Osteoblast (primary cell): Measurements from ENCODE around the gene VWA1. TPM values are rescaled to one million over a fixed set of nuclear protein-coding genes. Genes with fewer than 3 reads are reported as not detected.
A peak's percentile ranks its signal among the peaks of the same experiment; 100 is the strongest.

Source experiments
- DNase-seq: peaks from one replicate; pipeline ENCODE4 v3.0.0; 2011; ENCODE audit warnings: low spot score, mixed read lengths; ENCODE audit not compliant: insufficient read length; ENCODE audit errors: missing footprints
- H2AFZ ChIP-seq: 2 replicates; pipeline ENCODE4 v1.6.0; 2011; ENCODE audit warnings: mild to moderate bottlenecking, low read length
- H3K27ac ChIP-seq: 2 replicates; pipeline ENCODE4 v1.5.1; 2011; ENCODE audit warnings: mild to moderate bottlenecking, low read depth, low read length, moderate library complexity
- H3K27me3 ChIP-seq: 2 replicates; pipeline ENCODE4 v1.6.0; 2012; ENCODE audit warnings: mild to moderate bottlenecking, control low read depth, inconsistent platforms, low read length, moderate library complexity; ENCODE audit not compliant: insufficient read depth
- H3K36me3 ChIP-seq: 2 replicates; pipeline ENCODE4 v1.5.1; 2011; ENCODE audit warnings: mild to moderate bottlenecking, low read length, control low read depth, moderate library complexity; ENCODE audit not compliant: insufficient read depth
- H3K4me1 ChIP-seq: 2 replicates; pipeline ENCODE4 v1.5.1; 2011; ENCODE audit warnings: mild to moderate bottlenecking, low read length, control low read depth, moderate library complexity; ENCODE audit not compliant: insufficient read depth
- H3K4me2 ChIP-seq: 2 replicates; pipeline ENCODE4 v1.6.0; 2011; ENCODE audit warnings: mild to moderate bottlenecking, low read length; ENCODE audit not compliant: insufficient read depth
- H3K4me3 ChIP-seq: fragments of 200-600 bp; sonication (generic); 3 replicates; pipeline ENCODE4 v1.5.1; 2012; ENCODE audit warnings: mild to moderate bottlenecking, low read length, inconsistent platforms; ENCODE audit not compliant: insufficient read depth
- H3K79me2 ChIP-seq: 2 replicates; pipeline ENCODE4 v1.6.0; 2012; ENCODE audit warnings: mild to moderate bottlenecking, low read length, control low read depth, inconsistent platforms; ENCODE audit not compliant: insufficient read depth
- H3K9me3 ChIP-seq: 2 replicates; pipeline ENCODE4 v1.5.1; 2011; ENCODE audit warnings: low read depth, low read length, control low read depth
- H4K20me1 ChIP-seq: 2 replicates; pipeline ENCODE4 v1.6.0; 2012; ENCODE audit warnings: mild to moderate bottlenecking, low read length, control low read depth; ENCODE audit not compliant: insufficient read depth
- total RNA-seq: library from RNA; depleted of rRNA; stranded (reverse); fragments of >200 nt; gene quantifications from 2 replicates; pipeline ENCODE4 v1.2.3, GENCODE V29; 2012
- TF ChIP-seq, protein P1 (sequence below): IDR thresholded peaks from 2 replicates; pipeline ENCODE4 v1.5.1; 2011; ENCODE audit warnings: mild to moderate bottlenecking, low read depth, low read length, moderate library complexity; ENCODE audit errors: extremely low read depth

Gene VWA1
- total RNA-seq, 1 donor, result 4.3 TPM

DNA sequence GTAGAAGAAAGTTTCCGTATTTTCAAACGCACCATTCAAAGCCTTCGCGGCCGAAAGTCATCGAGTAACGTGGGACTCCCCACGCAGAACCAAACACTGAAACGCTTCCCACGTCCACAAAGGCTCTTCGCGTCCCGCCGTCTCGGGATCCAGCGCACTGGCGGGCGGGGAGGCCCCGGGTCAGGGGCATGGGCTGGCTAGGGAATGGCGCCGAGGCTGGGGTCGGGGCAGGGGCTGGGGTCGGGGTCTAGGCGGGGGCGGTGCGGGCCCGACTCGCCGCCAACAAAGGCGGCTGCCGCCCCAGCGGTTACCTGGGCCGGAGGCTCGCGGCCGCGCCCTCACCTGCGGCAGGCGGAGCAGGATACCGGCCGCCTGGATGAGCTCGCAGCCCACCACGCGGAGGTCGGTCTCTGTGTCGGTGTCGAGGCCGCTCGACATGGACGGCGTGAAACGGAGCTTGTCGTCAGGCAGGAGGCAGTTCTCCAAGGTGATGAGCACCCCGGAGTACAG, 36.8 kb upstream of the VWA1 start:
- peaks cover 59% of the 10 kb centered on the region for H3K36me3 ChIP-seq

DNA sequence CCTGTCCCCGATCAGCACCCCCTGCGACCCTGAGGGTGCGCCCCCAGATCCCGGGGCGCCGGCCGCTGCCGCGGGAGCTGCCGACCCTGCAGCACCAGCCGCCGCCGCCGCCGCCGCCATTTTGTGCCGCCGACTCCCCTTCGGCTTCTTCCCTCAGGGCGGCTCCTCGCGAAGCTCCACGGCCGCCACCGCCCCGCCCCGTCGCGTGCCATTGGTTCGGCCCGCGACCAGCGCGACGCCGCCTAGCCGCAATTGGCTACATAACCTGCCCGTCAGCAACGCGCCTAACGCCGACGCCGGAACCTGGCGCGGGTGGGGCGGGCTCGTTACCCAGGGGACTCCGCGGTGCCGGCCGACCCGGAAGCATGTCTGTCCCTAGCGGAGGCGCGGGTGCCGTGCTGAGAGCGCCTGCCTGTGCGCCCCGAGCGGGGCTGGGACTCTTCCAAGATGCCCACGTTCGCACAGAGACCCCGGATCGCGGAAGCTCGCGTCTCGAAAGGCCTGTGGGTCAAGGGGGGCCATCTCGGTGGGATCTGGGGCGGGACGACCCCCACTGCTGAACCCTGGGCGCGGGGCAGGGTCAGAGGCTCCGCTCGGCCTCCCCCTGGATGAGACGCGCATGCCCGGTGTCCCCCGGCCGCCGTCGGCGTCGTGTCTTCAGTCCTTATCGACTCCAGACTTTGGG, 36.2 kb upstream of the VWA1 start, which contains the start of gene CCNL2:
TSS of gene CCNL2 (minus strand) at position 149 of the 685 bp plus-strand sequence. CDS start at position 120, 29 bp downstream.
- Histone ChIP-seq H3K27me3 (no peaks in the 10 kb centered on the region), H3K36me3 (peaks cover 57% of the 10 kb centered on the region), H3K9me3 (no peaks in the 10 kb centered on the region), H3K27ac (peak within 1 kb of the TSS; percentile 89), H3K4me2 (peak within 1 kb of the TSS; percentile 100), H3K79me2 (peaks cover 78% of the 10 kb centered on the region), H2AFZ (peak within 1 kb of the TSS; percentile 88), H3K4me3 (peak within 1 kb of the TSS; percentile 99), H4K20me1 (peaks cover 35% of the 10 kb centered on the region), H3K4me1 (peaks cover 23% of the 10 kb centered on the region)
- TF ChIP-seq, protein P1, sequence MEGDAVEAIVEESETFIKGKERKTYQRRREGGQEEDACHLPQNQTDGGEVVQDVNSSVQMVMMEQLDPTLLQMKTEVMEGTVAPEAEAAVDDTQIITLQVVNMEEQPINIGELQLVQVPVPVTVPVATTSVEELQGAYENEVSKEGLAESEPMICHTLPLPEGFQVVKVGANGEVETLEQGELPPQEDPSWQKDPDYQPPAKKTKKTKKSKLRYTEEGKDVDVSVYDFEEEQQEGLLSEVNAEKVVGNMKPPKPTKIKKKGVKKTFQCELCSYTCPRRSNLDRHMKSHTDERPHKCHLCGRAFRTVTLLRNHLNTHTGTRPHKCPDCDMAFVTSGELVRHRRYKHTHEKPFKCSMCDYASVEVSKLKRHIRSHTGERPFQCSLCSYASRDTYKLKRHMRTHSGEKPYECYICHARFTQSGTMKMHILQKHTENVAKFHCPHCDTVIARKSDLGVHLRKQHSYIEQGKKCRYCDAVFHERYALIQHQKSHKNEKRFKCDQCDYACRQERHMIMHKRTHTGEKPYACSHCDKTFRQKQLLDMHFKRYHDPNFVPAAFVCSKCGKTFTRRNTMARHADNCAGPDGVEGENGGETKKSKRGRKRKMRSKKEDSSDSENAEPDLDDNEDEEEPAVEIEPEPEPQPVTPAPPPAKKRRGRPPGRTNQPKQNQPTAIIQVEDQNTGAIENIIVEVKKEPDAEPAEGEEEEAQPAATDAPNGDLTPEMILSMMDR, result peak; percentile 43
- DNase-seq, result peak; percentile 100

More for the DNA sequence above, 36.8 kb upstream of the VWA1 start:
- Histone ChIP-seq H3K9me3 (no peaks in the 10 kb centered on the region), H3K4me1 (peaks cover 22% of the 10 kb centered on the region), H2AFZ (peak overlapping the region; percentile 88), H4K20me1 (peaks cover 38% of the 10 kb centered on the region), H3K27ac (peak overlapping the region; percentile 80), H3K4me2 (peak overlapping the region; percentile 97), H3K27me3 (no peaks in the 10 kb centered on the region), H3K4me3 (peak overlapping the region; percentile 99), H3K79me2 (peaks cover 81% of the 10 kb centered on the region)
- DNase-seq, result peak; percentile 77
- TF ChIP-seq, protein P1, result no peak

DNA sequence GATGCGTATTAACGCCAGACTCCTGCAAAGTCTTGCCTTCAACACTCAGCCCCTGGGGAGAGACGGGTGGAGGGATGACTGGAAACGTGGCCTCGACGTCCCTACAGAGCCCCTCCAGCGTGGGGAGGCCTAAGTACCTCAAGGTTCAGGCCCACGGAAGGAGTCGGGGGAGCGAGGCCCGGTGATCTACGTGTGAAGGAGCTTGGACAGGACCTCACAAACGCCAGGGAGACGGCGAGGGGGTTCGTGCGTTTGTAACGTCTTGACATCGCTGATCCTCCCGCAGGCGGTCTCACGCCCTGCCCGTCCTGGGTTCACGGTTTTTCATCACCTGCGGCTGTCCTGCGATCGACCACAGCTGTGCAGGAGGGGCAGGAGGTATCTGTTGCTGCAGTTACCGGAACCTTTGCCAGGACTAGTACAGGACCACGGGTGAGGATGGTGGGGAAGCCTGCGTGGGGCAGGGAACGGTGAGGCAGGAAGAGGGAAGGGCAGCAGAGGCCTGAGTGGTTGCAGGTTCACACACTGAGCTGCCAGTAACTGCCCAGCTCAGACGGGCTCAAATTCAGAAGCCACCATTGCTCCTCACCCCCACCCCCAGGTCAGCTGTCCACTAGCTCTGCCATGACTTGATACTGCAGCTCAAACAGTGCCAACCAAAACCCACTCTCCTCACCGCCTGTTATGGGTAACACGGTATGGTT, 35.5 kb upstream of the VWA1 start:
- peak overlapping the region; percentile 66 for H2AFZ ChIP-seq
- H3K9me3 ChIP-seq, result no peaks in the 10 kb centered on the region
- TF ChIP-seq, protein P1, result no peak
- peaks cover 23% of the 10 kb centered on the region for H3K4me1 ChIP-seq
- H3K27me3 ChIP-seq, result no peaks in the 10 kb centered on the region
- H3K36me3 ChIP-seq, result peaks cover 58% of the 10 kb centered on the region
- peak overlapping the region; percentile 100 for H3K4me2 ChIP-seq
- peaks cover 82% of the 10 kb centered on the region for H3K79me2 ChIP-seq
- DNase-seq, result peak; percentile 87
- H3K27ac ChIP-seq, result peak overlapping the region; percentile 89
- H4K20me1 ChIP-seq, result peaks cover 34% of the 10 kb centered on the region
- H3K4me3 ChIP-seq, result peak overlapping the region; percentile 99
